Upper lobe of left lung (tissue), 4 donors: ENCODE measurements around the gene ATG10.

Source experiments
- CTCF ChIP-seq, 6 experiments: fragments of 450-650 bp in 4 of 6; fragments of 200-600 bp in 2 of 6; sonication (generic) in 2 of 6; IDR thresholded peaks; one replicate each; pipeline ENCODE4 v1.5.1; 2016 to 2019; ENCODE audit warnings: antibody characterized with exemption in 6 of 6
- POLR2A ChIP-seq, 4 donors: fragments of 450-650 bp; IDR thresholded peaks; one replicate each; pipeline ENCODE4 v1.5.1; 2016 to 2017; ENCODE audit warnings: antibody characterized with exemption in 4 of 4, mild to moderate bottlenecking in 2 of 4

GRCh38 chr5:82176115-82176814 lies 204.4 kb downstream of the ATG10 start:
- TF ChIP-seq CTCF (IDR thresholded peaks at IDR 0.05) (no peak), POLR2A (IDR thresholded peaks at IDR 0.05) (no peak)
